Measurements from ENCODE around the gene FOXO1.
"Not testable (repeated sequence)": the region's sequence is repeated elsewhere in the genome, so short reads cannot be mapped to it uniquely, and the experiment has no call there.

Gene FOXO1

GRCh38 chr13:40665126-40666044 lies 1.1 kb downstream of the FOXO1 start:
- Histone ChIP-seq H3K36me3 (ENCODE audit: control insufficient read depth in 2 of 2, insufficient read depth in 2 of 2, low read length in 2 of 2) (no peaks in the 10 kb centered on the region), H3K27ac (ENCODE audit: low read length) (peak overlapping the region; percentile 93), H3K4me3 (ENCODE audit: low read length in 2 of 2) (peak overlapping the region; percentile 91 to 95), H3K9ac (ENCODE audit: low read length in 2 of 2) (peak overlapping the region; percentile 75 to 82), H3K4me1 (ENCODE audit: control insufficient read depth, insufficient read depth, low read length) (peaks cover 26% of the 10 kb centered on the region), H3K27me3 (ENCODE audit: control insufficient read depth in 1 of 2, insufficient read depth in 2 of 2, low read length in 2 of 2) (no peaks in the 10 kb centered on the region), H3K9me3 (ENCODE audit: control insufficient read depth in 2 of 2, low read length in 2 of 2) (no peaks in the 10 kb centered on the region)

GRCh38 chr13:40664350-40665125 lies 1.9 kb downstream of the FOXO1 start:
- no peaks in the 10 kb centered on the region for H3K9me3 ChIP-seq (ENCODE audit: control insufficient read depth in 2 of 2, low read length in 2 of 2)
- H3K27me3 ChIP-seq (ENCODE audit: control insufficient read depth in 1 of 2, insufficient read depth in 2 of 2, low read length in 2 of 2) = no peaks in the 10 kb centered on the region
- peak overlapping the region; percentile 86 for H3K27ac ChIP-seq (ENCODE audit: low read length)
- peak overlapping the region; percentile 80 to 82 for H3K9ac ChIP-seq (ENCODE audit: low read length in 2 of 2)
- H3K4me3 ChIP-seq (ENCODE audit: low read length in 2 of 2) = peak overlapping the region; percentile 91 to 95
- H3K4me1 ChIP-seq (ENCODE audit: control insufficient read depth, insufficient read depth, low read length) = peaks cover 34% of the 10 kb centered on the region
- H3K36me3 ChIP-seq (ENCODE audit: control insufficient read depth in 2 of 2, insufficient read depth in 2 of 2, low read length in 2 of 2) = no peaks in the 10 kb centered on the region

GRCh38 chr13:40664100-40664349 lies 2.4 kb downstream of the FOXO1 start:
- H3K9ac ChIP-seq (ENCODE audit: low read length in 2 of 2) = peak overlapping the region; percentile 80 to 82
- peak overlapping the region; percentile 75 to 95 for H3K4me3 ChIP-seq (ENCODE audit: low read length in 2 of 2)
- not testable (repeated sequence) for H3K9me3 ChIP-seq (ENCODE audit: control insufficient read depth in 2 of 2, low read length in 2 of 2); H3K36me3 ChIP-seq (ENCODE audit: control insufficient read depth in 2 of 2, insufficient read depth in 2 of 2, low read length in 2 of 2); H3K27me3 ChIP-seq (ENCODE audit: control insufficient read depth in 1 of 2, insufficient read depth in 2 of 2, low read length in 2 of 2)
- H3K4me1 ChIP-seq (ENCODE audit: control insufficient read depth, insufficient read depth, low read length) = peaks cover 34% of the 10 kb centered on the region
- H3K27ac ChIP-seq (ENCODE audit: low read length) = peak overlapping the region; percentile 86

GRCh38 chr13:40662866-40663265 lies 3.6 kb downstream of the FOXO1 start:
- Histone ChIP-seq H3K9me3 (ENCODE audit: control insufficient read depth in 2 of 2, low read length in 2 of 2) (no peaks in the 10 kb centered on the region), H3K4me3 (ENCODE audit: low read length in 2 of 2) (no peak overlapping the region), H3K9ac (ENCODE audit: low read length in 2 of 2) (no peak overlapping the region), H3K4me1 (ENCODE audit: control insufficient read depth, insufficient read depth, low read length) (peaks cover 41% of the 10 kb centered on the region), H3K36me3 (ENCODE audit: control insufficient read depth in 2 of 2, insufficient read depth in 2 of 2, low read length in 2 of 2) (no peaks in the 10 kb centered on the region), H3K27ac (ENCODE audit: low read length) (no peak overlapping the region), H3K27me3 (ENCODE audit: control insufficient read depth in 1 of 2, insufficient read depth in 2 of 2, low read length in 2 of 2) (no peaks in the 10 kb centered on the region)

GRCh38 chr13:40661875-40662665 lies 4.4 kb downstream of the FOXO1 start:
- Histone ChIP-seq H3K27ac (ENCODE audit: low read length) (no peak overlapping the region), H3K36me3 (ENCODE audit: control insufficient read depth in 2 of 2, insufficient read depth in 2 of 2, low read length in 2 of 2) (no peaks in the 10 kb centered on the region), H3K4me3 (ENCODE audit: low read length in 2 of 2) (peak overlapping the region in 1 of 2 donors; percentile 32), H3K9ac (ENCODE audit: low read length in 2 of 2) (no peak overlapping the region), H3K9me3 (ENCODE audit: control insufficient read depth in 2 of 2, low read length in 2 of 2) (no peaks in the 10 kb centered on the region), H3K4me1 (ENCODE audit: control insufficient read depth, insufficient read depth, low read length) (peaks cover 41% of the 10 kb centered on the region), H3K27me3 (ENCODE audit: control insufficient read depth in 1 of 2, insufficient read depth in 2 of 2, low read length in 2 of 2) (no peaks in the 10 kb centered on the region)

- H3K9me3 ChIP-seq (ENCODE audit: control insufficient read depth in 2 of 2, low read length in 2 of 2) = no peaks in the 10 kb centered on the region
- no peak overlapping the region for H3K9ac ChIP-seq (ENCODE audit: low read length in 2 of 2)
- H3K36me3 ChIP-seq (ENCODE audit: control insufficient read depth in 2 of 2, insufficient read depth in 2 of 2, low read length in 2 of 2) = no peaks in the 10 kb centered on the region
- no peaks in the 10 kb centered on the region for H3K27me3 ChIP-seq (ENCODE audit: control insufficient read depth in 1 of 2, insufficient read depth in 2 of 2, low read length in 2 of 2)
- H3K4me3 ChIP-seq (ENCODE audit: low read length in 2 of 2) = no peak overlapping the region
- H3K27ac ChIP-seq (ENCODE audit: low read length) = no peak overlapping the region
- H3K4me1 ChIP-seq (ENCODE audit: control insufficient read depth, insufficient read depth, low read length) = peaks cover 41% of the 10 kb centered on the region
These were observed 5.7 kb downstream of the FOXO1 start for GRCh38 chr13:40660692-40661091.

GRCh38 chr13:40660141-40660664 lies 6.2 kb downstream of the FOXO1 start:
- peaks cover 41% of the 10 kb centered on the region for H3K4me1 ChIP-seq (ENCODE audit: control insufficient read depth, insufficient read depth, low read length)
- H3K27ac ChIP-seq (ENCODE audit: low read length) = no peak overlapping the region
- no peaks in the 10 kb centered on the region for H3K9me3 ChIP-seq (ENCODE audit: control insufficient read depth in 2 of 2, low read length in 2 of 2)
- H3K4me3 ChIP-seq (ENCODE audit: low read length in 2 of 2) = no peak overlapping the region
- no peak overlapping the region for H3K9ac ChIP-seq (ENCODE audit: low read length in 2 of 2)
- H3K27me3 ChIP-seq (ENCODE audit: control insufficient read depth in 1 of 2, insufficient read depth in 2 of 2, low read length in 2 of 2) = no peaks in the 10 kb centered on the region
- H3K36me3 ChIP-seq (ENCODE audit: control insufficient read depth in 2 of 2, insufficient read depth in 2 of 2, low read length in 2 of 2) = no peaks in the 10 kb centered on the region

GRCh38 chr13:40657951-40658350 lies 8.5 kb downstream of the FOXO1 start:
- H3K4me1 ChIP-seq (ENCODE audit: control insufficient read depth, insufficient read depth, low read length) = peaks cover 29% of the 10 kb centered on the region
- no peak overlapping the region for H3K27ac ChIP-seq (ENCODE audit: low read length)
- no peak overlapping the region for H3K9ac ChIP-seq (ENCODE audit: low read length in 2 of 2)
- H3K36me3 ChIP-seq (ENCODE audit: control insufficient read depth in 2 of 2, insufficient read depth in 2 of 2, low read length in 2 of 2) = no peaks in the 10 kb centered on the region
- H3K9me3 ChIP-seq (ENCODE audit: control insufficient read depth in 2 of 2, low read length in 2 of 2) = no peaks in the 10 kb centered on the region
- no peak overlapping the region for H3K4me3 ChIP-seq (ENCODE audit: low read length in 2 of 2)
- H3K27me3 ChIP-seq (ENCODE audit: control insufficient read depth in 1 of 2, insufficient read depth in 2 of 2, low read length in 2 of 2) = no peaks in the 10 kb centered on the region

GRCh38 chr13:40657307-40657706 lies 9.1 kb downstream of the FOXO1 start:
- Histone ChIP-seq H3K4me1 (ENCODE audit: control insufficient read depth, insufficient read depth, low read length) (peaks cover 24% of the 10 kb centered on the region), H3K9ac (ENCODE audit: low read length in 2 of 2) (no peak overlapping the region), H3K4me3 (ENCODE audit: low read length in 2 of 2) (no peak overlapping the region), H3K27me3 (ENCODE audit: control insufficient read depth in 1 of 2, insufficient read depth in 2 of 2, low read length in 2 of 2) (no peaks in the 10 kb centered on the region), H3K9me3 (ENCODE audit: control insufficient read depth in 2 of 2, low read length in 2 of 2) (no peaks in the 10 kb centered on the region), H3K27ac (ENCODE audit: low read length) (no peak overlapping the region), H3K36me3 (ENCODE audit: control insufficient read depth in 2 of 2, insufficient read depth in 2 of 2, low read length in 2 of 2) (no peaks in the 10 kb centered on the region)

- Histone ChIP-seq H3K9ac (ENCODE audit: low read length in 2 of 2) (no peak overlapping the region), H3K4me1 (ENCODE audit: control insufficient read depth, insufficient read depth, low read length) (peaks cover 22% of the 10 kb centered on the region), H3K9me3 (ENCODE audit: control insufficient read depth in 2 of 2, low read length in 2 of 2) (no peaks in the 10 kb centered on the region), H3K27me3 (ENCODE audit: control insufficient read depth in 1 of 2, insufficient read depth in 2 of 2, low read length in 2 of 2) (no peaks in the 10 kb centered on the region), H3K36me3 (ENCODE audit: control insufficient read depth in 2 of 2, insufficient read depth in 2 of 2, low read length in 2 of 2) (no peaks in the 10 kb centered on the region), H3K4me3 (ENCODE audit: low read length in 2 of 2) (no peak overlapping the region), H3K27ac (ENCODE audit: low read length) (no peak overlapping the region)
These were observed 10.1 kb downstream of the FOXO1 start for GRCh38 chr13:40656358-40656757.
